Cardiac muscle cell (in vitro differentiated cells and primary cell): ENCODE results near the gene ITGA3. TPM values are rescaled to one million over a fixed set of nuclear protein-coding genes. Genes with fewer than 3 reads are reported as not detected.
A peak's percentile ranks its signal among the peaks of the same experiment; 100 is the strongest.

ENCODE experiments used
- DNase-seq, 2 donors: peaks; one replicate each; pipeline versions ENCODE4 v3.0.0 to v3.0.0-alpha.2; 2010 to 2017; ENCODE audit warnings: low read depth in 1 of 2, low spot score in 1 of 2
- H3K27ac ChIP-seq: fragments of 200-600 bp; sonication (generic); 2 replicates; pipeline ENCODE4 v1.5.1; 2016
- H3K27me3 ChIP-seq: fragments of 200-600 bp; sonication (generic); 2 replicates; pipeline ENCODE4 v1.6.0; 2016; ENCODE audit warnings: control low read depth
- H3K36me3 ChIP-seq: fragments of 200-600 bp; sonication (generic); 2 replicates; pipeline ENCODE4 v1.5.1; 2016; ENCODE audit warnings: control low read depth
- H3K4me1 ChIP-seq: fragments of 200-600 bp; sonication (generic); 2 replicates; pipeline ENCODE4 v1.8.1; 2017; ENCODE audit warnings: low read depth, mild to moderate bottlenecking, mixed run types
- H3K4me3 ChIP-seq: fragments of 200-600 bp; sonication (generic); 2 replicates; pipeline ENCODE4 v1.5.1; 2016; ENCODE audit warnings: mild to moderate bottlenecking
- H3K9me3 ChIP-seq: fragments of 200-600 bp; sonication (generic); 2 replicates; pipeline ENCODE4 v1.5.1; 2017; ENCODE audit warnings: low read depth, mild to moderate bottlenecking, control low read depth
- polyA plus RNA-seq: library from polyadenylated mRNA; unstranded; fragments of >200 nt; fragmentation: Nextera tagmentation; extraction: Ambion mirVana; gene quantifications from 2 replicates; pipeline ENCODE4 v1.2.1, GENCODE V29; 2016
- total RNA-seq: library from RNA; depleted of rRNA; stranded (reverse); fragments of >200 nt; gene quantifications from 2 replicates; pipeline ENCODE4 v1.2.3, GENCODE V29; 2016
- TF ChIP-seq, protein P1 (sequence below): IDR thresholded peaks from 2 replicates; pipeline ENCODE4 v1.5.1; 2012; ENCODE audit warnings: low read depth, mild to moderate bottlenecking, low read length

Gene ITGA3
- total and polyA plus RNA-seq, 2 experiments from 2014 or later = 20.5 to 41.9 TPM

DNA sequence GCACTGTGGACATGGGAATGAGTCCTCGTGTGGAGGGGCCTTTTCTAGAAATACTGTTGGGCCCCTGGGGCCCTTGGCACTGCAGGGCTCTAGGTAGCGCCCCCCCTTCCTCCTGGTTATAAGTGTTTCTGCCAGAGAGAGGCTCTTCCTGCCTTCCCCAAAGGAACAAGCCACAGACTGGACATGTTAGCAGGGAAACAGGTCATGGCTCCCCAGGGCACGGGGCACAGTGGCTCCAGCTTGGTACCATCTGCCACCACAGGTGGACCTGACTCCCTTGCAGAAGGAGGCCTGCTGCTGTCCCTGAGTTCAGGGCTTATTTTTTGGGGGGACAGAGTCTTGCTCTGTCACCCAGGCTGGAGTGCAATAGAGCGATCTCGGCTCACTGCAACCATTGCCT, 48.0 kb downstream of the ITGA3 start:
- DNase-seq = no peak
- TF ChIP-seq, protein P1, sequence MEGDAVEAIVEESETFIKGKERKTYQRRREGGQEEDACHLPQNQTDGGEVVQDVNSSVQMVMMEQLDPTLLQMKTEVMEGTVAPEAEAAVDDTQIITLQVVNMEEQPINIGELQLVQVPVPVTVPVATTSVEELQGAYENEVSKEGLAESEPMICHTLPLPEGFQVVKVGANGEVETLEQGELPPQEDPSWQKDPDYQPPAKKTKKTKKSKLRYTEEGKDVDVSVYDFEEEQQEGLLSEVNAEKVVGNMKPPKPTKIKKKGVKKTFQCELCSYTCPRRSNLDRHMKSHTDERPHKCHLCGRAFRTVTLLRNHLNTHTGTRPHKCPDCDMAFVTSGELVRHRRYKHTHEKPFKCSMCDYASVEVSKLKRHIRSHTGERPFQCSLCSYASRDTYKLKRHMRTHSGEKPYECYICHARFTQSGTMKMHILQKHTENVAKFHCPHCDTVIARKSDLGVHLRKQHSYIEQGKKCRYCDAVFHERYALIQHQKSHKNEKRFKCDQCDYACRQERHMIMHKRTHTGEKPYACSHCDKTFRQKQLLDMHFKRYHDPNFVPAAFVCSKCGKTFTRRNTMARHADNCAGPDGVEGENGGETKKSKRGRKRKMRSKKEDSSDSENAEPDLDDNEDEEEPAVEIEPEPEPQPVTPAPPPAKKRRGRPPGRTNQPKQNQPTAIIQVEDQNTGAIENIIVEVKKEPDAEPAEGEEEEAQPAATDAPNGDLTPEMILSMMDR = no peak
- Histone ChIP-seq H3K36me3 (peaks cover 12% of the 10 kb centered on the region), H3K4me1 (peaks cover 33% of the 10 kb centered on the region), H3K27ac (no peak overlapping the region), H3K27me3 (no peaks in the 10 kb centered on the region), H3K4me3 (no peak overlapping the region), H3K9me3 (no peaks in the 10 kb centered on the region)

DNA sequence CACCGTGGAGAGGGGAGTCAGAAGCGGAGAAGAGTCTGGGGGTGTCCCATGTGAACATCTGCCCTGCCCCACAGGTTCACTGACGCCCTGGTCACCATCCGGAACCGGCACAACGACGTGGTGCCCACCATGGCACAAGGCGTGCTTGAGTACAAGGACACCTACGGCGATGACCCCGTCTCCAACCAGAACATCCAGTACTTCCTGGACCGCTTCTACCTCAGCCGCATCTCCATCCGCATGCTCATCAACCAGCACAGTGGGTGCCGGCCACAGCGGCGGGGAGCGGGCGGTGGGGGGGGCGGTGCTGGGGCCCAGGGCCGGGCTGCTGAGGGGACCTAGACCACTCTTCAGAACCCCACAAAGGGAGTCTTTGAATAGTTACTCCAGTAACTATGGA, 49.9 kb downstream of the ITGA3 start:
- no peaks in the 10 kb centered on the region for H3K9me3 ChIP-seq
- H3K36me3 ChIP-seq = peaks cover 12% of the 10 kb centered on the region
- no peak for DNase-seq
- no peak overlapping the region for H3K4me3 ChIP-seq
- no peaks in the 10 kb centered on the region for H3K27me3 ChIP-seq
- H3K4me1 ChIP-seq = peaks cover 36% of the 10 kb centered on the region
- TF ChIP-seq, protein P1 = no peak
- H3K27ac ChIP-seq = no peak overlapping the region

DNA sequence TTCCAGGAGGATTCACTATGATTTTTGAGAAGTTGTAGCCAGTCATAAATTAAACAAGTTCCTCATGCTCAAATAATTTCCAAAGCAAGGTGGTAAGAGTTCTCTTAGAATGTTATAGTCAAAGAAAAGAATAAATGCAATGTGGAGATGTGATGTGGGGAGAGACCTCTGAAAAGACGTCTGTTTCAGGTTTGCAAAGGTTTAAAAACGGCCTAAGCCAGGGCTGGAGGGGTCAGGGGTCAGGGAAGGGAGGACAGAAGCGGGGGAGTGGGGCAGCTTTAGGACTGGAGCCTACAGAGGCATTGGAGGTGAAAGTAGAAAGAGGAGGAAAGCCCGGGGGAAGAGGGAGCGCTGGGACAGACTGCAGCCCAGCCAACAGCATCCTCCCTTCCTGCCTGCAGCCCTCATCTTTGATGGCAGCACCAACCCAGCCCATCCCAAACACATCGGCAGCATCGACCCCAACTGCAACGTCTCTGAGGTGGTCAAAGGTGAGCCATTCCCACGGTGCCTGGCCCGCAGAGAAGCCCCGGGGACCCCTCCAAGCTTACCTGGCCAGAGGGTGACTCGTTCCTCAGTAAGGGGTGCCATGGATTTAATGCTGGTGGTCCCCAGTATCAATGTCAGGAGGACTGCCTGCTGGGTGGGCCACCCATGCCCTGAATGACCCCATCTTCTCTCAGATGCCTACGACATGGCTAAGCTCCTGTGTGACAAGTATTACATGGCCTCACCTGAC, 50.7 kb downstream of the ITGA3 start:
- Histone ChIP-seq H3K27ac (no peak overlapping the region), H3K4me1 (peaks cover 35% of the 10 kb centered on the region), H3K36me3 (peaks cover 12% of the 10 kb centered on the region), H3K27me3 (no peaks in the 10 kb centered on the region), H3K9me3 (no peaks in the 10 kb centered on the region), H3K4me3 (no peak overlapping the region)
- no peak for DNase-seq
- TF ChIP-seq, protein P1 = no peak

DNA sequence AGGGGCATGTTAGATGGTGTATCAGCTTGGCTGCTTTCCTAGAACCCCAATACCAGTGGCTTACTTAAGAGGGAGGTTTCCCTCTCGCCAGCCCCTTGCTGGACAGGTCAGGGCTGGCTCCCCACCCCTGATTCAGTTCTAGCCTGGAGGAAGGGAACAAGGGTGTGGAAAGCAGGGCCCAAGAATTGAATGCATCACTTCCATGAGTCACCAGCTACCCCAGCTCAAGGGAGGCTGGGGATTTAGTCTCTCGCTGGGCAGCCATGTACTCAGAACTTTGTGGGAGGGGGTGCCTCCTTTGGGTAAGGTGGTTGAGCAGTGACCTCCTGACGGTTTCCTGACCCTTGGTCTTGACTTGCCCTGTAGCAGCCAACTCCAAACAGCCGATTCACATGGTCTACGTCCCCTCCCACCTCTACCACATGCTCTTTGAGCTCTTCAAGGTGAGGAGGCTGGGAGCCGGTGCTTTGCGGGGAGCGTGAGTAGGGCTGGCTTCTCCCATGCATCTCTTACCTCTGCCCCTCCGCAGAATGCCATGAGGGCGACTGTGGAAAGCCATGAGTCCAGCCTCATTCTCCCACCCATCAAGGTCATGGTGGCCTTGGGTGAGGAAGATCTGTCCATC, 52.0 kb downstream of the ITGA3 start:
- Histone ChIP-seq H3K4me3 (no peak overlapping the region), H3K27me3 (no peaks in the 10 kb centered on the region), H3K9me3 (no peaks in the 10 kb centered on the region), H3K27ac (peak overlapping the region; percentile 82), H3K36me3 (peaks cover 12% of the 10 kb centered on the region), H3K4me1 (peaks cover 36% of the 10 kb centered on the region)
- TF ChIP-seq, protein P1 = no peak
- no peak for DNase-seq

DNA sequence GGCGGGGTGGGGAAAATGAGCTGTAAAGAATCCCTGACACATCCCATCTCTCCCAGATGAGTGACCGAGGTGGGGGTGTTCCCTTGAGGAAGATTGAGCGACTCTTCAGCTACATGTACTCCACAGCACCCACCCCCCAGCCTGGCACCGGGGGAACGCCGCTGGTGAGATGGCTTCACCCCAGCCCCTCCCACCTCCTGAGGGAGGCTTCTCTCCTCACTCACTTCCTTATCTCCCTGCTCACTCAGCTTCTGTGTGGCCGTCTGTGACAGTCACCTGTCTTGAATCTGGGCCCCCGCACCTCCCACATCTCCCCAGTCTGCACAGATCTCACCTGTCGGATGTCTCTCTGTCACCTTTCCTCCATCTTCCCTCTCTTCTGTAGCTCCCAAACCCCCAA, 52.6 kb downstream of the ITGA3 start:
- no peak for DNase-seq
- Histone ChIP-seq H3K4me1 (peaks cover 42% of the 10 kb centered on the region), H3K4me3 (no peak overlapping the region), H3K27ac (peak overlapping the region; percentile 82), H3K36me3 (peaks cover 12% of the 10 kb centered on the region), H3K9me3 (no peaks in the 10 kb centered on the region), H3K27me3 (no peaks in the 10 kb centered on the region)
- TF ChIP-seq, protein P1 = no peak
